Loucy (cell line): ENCODE results near the gene PAK3.
A peak's percentile ranks its signal among the peaks of the same experiment; 100 is the strongest.

Experiments
- H2AFZ ChIP-seq: fragments of 200-600 bp; sonication (generic); 2 replicates; pipeline ENCODE4 v1.6.0; 2016; ENCODE audit warnings: antibody characterized with exemption, mild to moderate bottlenecking, low read length, moderate library complexity
- H3F3A ChIP-seq: fragments of 200-600 bp; 2 replicates; pipeline ENCODE4 v1.6.0; 2016; ENCODE audit warnings: antibody characterized with exemption, low read depth, mild to moderate bottlenecking
- H3K27me3 ChIP-seq: fragments of 200-600 bp; sonication (generic); 2 replicates; pipeline ENCODE4 v1.6.1; 2014; ENCODE audit warnings: low read length, mild to moderate bottlenecking; ENCODE audit not compliant: insufficient read depth, poor library complexity, severe bottlenecking
- H3K36me3 ChIP-seq: fragments of 200-600 bp; sonication (generic); 2 replicates; pipeline ENCODE4 v1.6.1; 2016; ENCODE audit warnings: low read length; ENCODE audit not compliant: insufficient read depth
- H3K4me1 ChIP-seq: fragments of 200-600 bp; sonication (generic); 2 replicates; pipeline ENCODE4 v1.5.1; 2014; ENCODE audit warnings: low read length, mild to moderate bottlenecking; ENCODE audit not compliant: insufficient read depth, poor library complexity, severe bottlenecking
- H3K4me2 ChIP-seq: fragments of 200-600 bp; sonication (generic); 2 replicates; pipeline ENCODE4 v1.6.0; 2014; ENCODE audit warnings: antibody characterized with exemption, low read length, low read depth, mild to moderate bottlenecking; ENCODE audit not compliant: poor library complexity, severe bottlenecking
- H3K4me3 ChIP-seq: fragments of 200-600 bp; sonication (generic); 2 replicates; pipeline ENCODE4 v1.5.1; 2014; ENCODE audit warnings: low read length, mild to moderate bottlenecking, mixed read lengths; ENCODE audit not compliant: poor library complexity, severe bottlenecking
- H3K79me2 ChIP-seq: fragments of 200-600 bp; sonication (generic); 2 replicates; pipeline ENCODE4 v1.6.1; 2014; ENCODE audit warnings: low read length; ENCODE audit not compliant: insufficient read depth
- H3K9ac ChIP-seq: fragments of 200-600 bp; sonication (generic); 2 replicates; pipeline ENCODE4 v1.6.0; 2014; ENCODE audit warnings: mild to moderate bottlenecking, low read depth, low read length, moderate library complexity; ENCODE audit not compliant: poor library complexity, severe bottlenecking
- H3K9me2 ChIP-seq: fragments of 200-600 bp; sonication (generic); replicated peaks from 2 replicates; pipeline ENCODE4 v1.6.1; 2016; ENCODE audit warnings: low read depth, low read length, mixed read lengths
- H3K9me3 ChIP-seq: fragments of 200-600 bp; sonication (generic); 2 replicates; pipeline ENCODE4 v1.6.1; 2014; ENCODE audit warnings: mild to moderate bottlenecking, antibody characterized with exemption, low read length, low read depth; ENCODE audit not compliant: insufficient read depth
- H4K20me1 ChIP-seq: fragments of 200-600 bp; sonication (generic); 2 replicates; pipeline ENCODE4 v1.6.0; 2014; ENCODE audit warnings: antibody characterized with exemption, low read length, mild to moderate bottlenecking; ENCODE audit not compliant: insufficient read depth, poor library complexity, severe bottlenecking
- CTCF ChIP-seq: fragments of 200-600 bp; sonication (generic); conservative IDR thresholded peaks from 2 replicates; pipeline ENCODE4 v1.5.1; 2014; ENCODE audit warnings: mild to moderate bottlenecking, antibody characterized with exemption, low read length
- EZH2phosphoT487 ChIP-seq: fragments of 200-600 bp; IDR thresholded peaks from 2 replicates; pipeline ENCODE4 v1.6.1; 2018; ENCODE audit warnings: antibody characterized with exemption, mild to moderate bottlenecking, moderate library complexity, borderline replicate concordance

PAK3 gene

GRCh38 chrX:111168314-111168713, 72.3 kb downstream of the PAK3 start:
- Histone ChIP-seq H3K4me1 (peaks cover 7% of the 10 kb centered on the region), H3K79me2 (no peaks in the 10 kb centered on the region), H3F3A (no peaks in the 10 kb centered on the region), H3K27me3 (no peaks in the 10 kb centered on the region), H3K9ac (no peak overlapping the region), H3K4me3 (no peak overlapping the region), H3K36me3 (no peaks in the 10 kb centered on the region), H3K9me3 (no peaks in the 10 kb centered on the region), H3K9me2 (no peaks in the 10 kb centered on the region), H2AFZ (peak overlapping the region; percentile 36; the same call in 1 of the 2 replicates), H3K4me2 (peak overlapping the region; percentile 51), H4K20me1 (no peaks in the 10 kb centered on the region)
- TF ChIP-seq CTCF (peak; percentile 55), EZH2phosphoT487 (no peak)

- no peaks in the 10 kb centered on the region for H3K9me3 ChIP-seq
- H3F3A ChIP-seq, result no peaks in the 10 kb centered on the region
- no peaks in the 10 kb centered on the region for H3K79me2 ChIP-seq
- H3K9ac ChIP-seq, result no peak overlapping the region
- H2AFZ ChIP-seq, result no peak overlapping the region
- H3K36me3 ChIP-seq, result no peaks in the 10 kb centered on the region
- no peak overlapping the region for H3K4me2 ChIP-seq
- no peaks in the 10 kb centered on the region for H4K20me1 ChIP-seq
- H3K9me2 ChIP-seq, result no peaks in the 10 kb centered on the region
- no peaks in the 10 kb centered on the region for H3K27me3 ChIP-seq
- H3K4me3 ChIP-seq, result no peak overlapping the region
- peaks cover 7% of the 10 kb centered on the region for H3K4me1 ChIP-seq
- TF ChIP-seq CTCF (no peak), EZH2phosphoT487 (no peak)
Observed at GRCh38 chrX:111169141-111169540, 73.2 kb downstream of the PAK3 start.

GRCh38 chrX:111170017-111170416, 74.0 kb downstream of the PAK3 start:
- Histone ChIP-seq H3K9ac (no peak overlapping the region), H3K4me2 (no peak overlapping the region), H3F3A (no peaks in the 10 kb centered on the region), H4K20me1 (no peaks in the 10 kb centered on the region), H3K9me2 (no peaks in the 10 kb centered on the region), H3K9me3 (no peaks in the 10 kb centered on the region), H3K27me3 (no peaks in the 10 kb centered on the region), H3K4me3 (no peak overlapping the region), H3K36me3 (no peaks in the 10 kb centered on the region), H2AFZ (peak overlapping the region; percentile 77), H3K79me2 (no peaks in the 10 kb centered on the region), H3K4me1 (peaks cover 7% of the 10 kb centered on the region)
- TF ChIP-seq CTCF, result no peak
- no peak for TF ChIP-seq EZH2phosphoT487
